Thoracic aorta (tissue), 2 donors: Measurements from ENCODE around the gene GIMAP2. TPM values are rescaled to one million over a fixed set of nuclear protein-coding genes. Genes with fewer than 3 reads are reported as not detected.

Experiments
- ATAC-seq: fragments of 150-250 bp; one replicate; pipeline ENCODE4 v1.8.0; 2017; ENCODE audit warnings: low read depth; ENCODE audit not compliant: insufficient number of reproducible peaks, low FRiP score
- DNase-seq: peaks from one replicate; pipeline ENCODE4 v3.0.0-alpha.2; 2020; ENCODE audit warnings: low spot score
- H3K27ac ChIP-seq, 2 donors: fragments of 200-600 bp; sonication (generic); 1 replicate in 1 of 2; 2 replicates in 1 of 2; pipeline ENCODE4 v1.5.1; 2016; ENCODE audit warnings: mild to moderate bottlenecking in 2 of 2, moderate library complexity in 2 of 2
- H3K27me3 ChIP-seq: fragments of 200-600 bp; sonication (generic); replicated peaks from 2 replicates; pipeline ENCODE4 v1.6.0; 2016; ENCODE audit warnings: mild to moderate bottlenecking; ENCODE audit not compliant: insufficient read depth
- H3K36me3 ChIP-seq: fragments of 200-600 bp; sonication (generic); one replicate; pipeline ENCODE4 v1.5.1; 2016
- H3K4me1 ChIP-seq, 2 donors: fragments of 200-600 bp; sonication (generic); 1 replicate in 1 of 2; 2 replicates in 1 of 2; pipeline versions ENCODE4 v1.5.1 to v1.6.0; 2016; ENCODE audit warnings: low read depth in 2 of 2, mild to moderate bottlenecking in 1 of 2; ENCODE audit not compliant: control insufficient read depth in 1 of 2
- H3K4me3 ChIP-seq: fragments of 200-600 bp; sonication (generic); 2 replicates; pipeline ENCODE4 v1.5.1; 2016; ENCODE audit warnings: mild to moderate bottlenecking
- H3K9me3 ChIP-seq: fragments of 200-600 bp; sonication (generic); 2 replicates; pipeline ENCODE4 v1.5.1; 2016
- total RNA-seq, 2 donors: library from RNA; depleted of rRNA; stranded (reverse); fragments of >200 nt; gene quantifications; one replicate each; pipeline versions ENCODE4 v1.1.0 to v1.2.3, GENCODE V29; 2016
- TF ChIP-seq, protein P1 (sequence below): fragments of 200-600 bp; sonication (generic); IDR thresholded peaks from one replicate; pipeline ENCODE4 v1.5.1; 2019; ENCODE audit warnings: antibody characterized with exemption

The GIMAP2 gene
- total RNA-seq, 2 donors from 2014 or later: 5.9 to 18.0 TPM

DNA sequence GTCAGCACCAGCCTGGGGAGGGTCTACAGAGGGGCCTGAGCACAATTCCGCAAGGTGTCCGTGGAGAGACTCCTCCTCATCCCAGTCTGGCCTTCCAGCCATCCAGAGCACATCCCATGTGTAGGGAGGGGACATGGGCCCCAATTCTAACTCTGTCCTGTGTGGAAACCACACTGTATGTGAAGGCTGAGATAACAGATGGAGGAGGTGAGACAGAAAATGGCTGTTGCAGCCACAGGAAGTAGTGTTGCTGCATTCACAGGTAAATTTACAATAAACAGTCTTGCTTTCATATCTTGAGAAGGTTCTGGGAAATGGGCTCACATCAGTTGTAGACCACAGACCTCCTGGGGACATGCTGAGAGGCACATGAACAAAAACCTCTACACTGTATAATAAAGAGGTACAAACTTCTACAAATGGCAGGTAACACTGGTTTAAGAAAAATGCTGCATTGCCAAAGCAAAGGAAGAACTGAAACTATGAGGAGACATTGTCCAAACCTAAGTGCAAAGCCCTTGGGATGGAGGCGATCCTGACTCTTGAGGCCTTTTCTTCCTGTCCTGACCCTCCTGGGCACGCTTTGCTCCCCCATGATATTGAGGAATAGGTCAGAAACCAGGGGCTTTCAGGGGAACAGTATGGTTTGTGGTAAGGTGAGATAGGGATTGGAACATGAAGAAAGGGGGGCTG is 21.6 kb upstream of the GIMAP2 start:
- no peak for ATAC-seq
- H3K27ac ChIP-seq: no peak overlapping the region
- H3K9me3 ChIP-seq: no peaks in the 10 kb centered on the region
- DNase-seq: no peak
- H3K4me3 ChIP-seq: no peak overlapping the region
- H3K27me3 ChIP-seq: no peaks in the 10 kb centered on the region
- TF ChIP-seq, protein P1, sequence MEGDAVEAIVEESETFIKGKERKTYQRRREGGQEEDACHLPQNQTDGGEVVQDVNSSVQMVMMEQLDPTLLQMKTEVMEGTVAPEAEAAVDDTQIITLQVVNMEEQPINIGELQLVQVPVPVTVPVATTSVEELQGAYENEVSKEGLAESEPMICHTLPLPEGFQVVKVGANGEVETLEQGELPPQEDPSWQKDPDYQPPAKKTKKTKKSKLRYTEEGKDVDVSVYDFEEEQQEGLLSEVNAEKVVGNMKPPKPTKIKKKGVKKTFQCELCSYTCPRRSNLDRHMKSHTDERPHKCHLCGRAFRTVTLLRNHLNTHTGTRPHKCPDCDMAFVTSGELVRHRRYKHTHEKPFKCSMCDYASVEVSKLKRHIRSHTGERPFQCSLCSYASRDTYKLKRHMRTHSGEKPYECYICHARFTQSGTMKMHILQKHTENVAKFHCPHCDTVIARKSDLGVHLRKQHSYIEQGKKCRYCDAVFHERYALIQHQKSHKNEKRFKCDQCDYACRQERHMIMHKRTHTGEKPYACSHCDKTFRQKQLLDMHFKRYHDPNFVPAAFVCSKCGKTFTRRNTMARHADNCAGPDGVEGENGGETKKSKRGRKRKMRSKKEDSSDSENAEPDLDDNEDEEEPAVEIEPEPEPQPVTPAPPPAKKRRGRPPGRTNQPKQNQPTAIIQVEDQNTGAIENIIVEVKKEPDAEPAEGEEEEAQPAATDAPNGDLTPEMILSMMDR: no peak
- H3K36me3 ChIP-seq: no peaks in the 10 kb centered on the region
- H3K4me1 ChIP-seq: no peaks in the 10 kb centered on the region

DNA sequence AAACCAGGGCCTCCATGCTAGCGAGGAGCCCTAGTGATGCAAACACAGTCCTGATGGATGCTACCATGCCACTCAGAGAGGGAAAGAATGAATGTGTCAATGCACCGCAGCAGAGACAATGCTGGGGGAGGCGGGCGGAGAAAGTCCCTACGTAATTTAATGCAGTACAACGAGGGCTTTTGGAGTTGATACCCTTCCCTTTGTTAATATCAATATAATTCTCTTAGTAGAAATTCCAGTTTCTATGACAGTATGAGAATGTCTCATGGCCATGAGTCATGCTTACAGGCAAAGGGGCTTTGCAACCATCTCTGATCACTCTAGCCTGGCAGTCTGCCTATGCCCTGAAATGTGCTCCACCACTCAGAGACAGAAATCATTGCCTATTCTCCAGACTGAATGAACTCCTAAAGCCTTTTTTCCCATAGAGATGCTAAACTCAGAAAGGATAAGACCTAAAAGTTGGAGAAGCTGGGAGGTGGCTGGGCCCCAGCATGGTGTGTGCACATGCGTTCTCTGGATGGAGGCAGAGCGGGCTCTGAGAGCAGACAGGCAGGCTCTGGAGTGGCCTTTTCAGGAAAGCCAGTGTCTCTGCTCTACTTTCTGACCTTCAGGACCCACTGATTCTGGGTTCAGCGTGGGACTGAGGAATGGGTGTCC is 20.3 kb upstream of the GIMAP2 start:
- TF ChIP-seq, protein P1: no peak
- Histone ChIP-seq H3K27ac (no peak overlapping the region), H3K36me3 (no peaks in the 10 kb centered on the region), H3K9me3 (no peaks in the 10 kb centered on the region), H3K27me3 (no peaks in the 10 kb centered on the region), H3K4me1 (no peaks in the 10 kb centered on the region), H3K4me3 (no peak overlapping the region)
- no peak for ATAC-seq
- no peak for DNase-seq

DNA sequence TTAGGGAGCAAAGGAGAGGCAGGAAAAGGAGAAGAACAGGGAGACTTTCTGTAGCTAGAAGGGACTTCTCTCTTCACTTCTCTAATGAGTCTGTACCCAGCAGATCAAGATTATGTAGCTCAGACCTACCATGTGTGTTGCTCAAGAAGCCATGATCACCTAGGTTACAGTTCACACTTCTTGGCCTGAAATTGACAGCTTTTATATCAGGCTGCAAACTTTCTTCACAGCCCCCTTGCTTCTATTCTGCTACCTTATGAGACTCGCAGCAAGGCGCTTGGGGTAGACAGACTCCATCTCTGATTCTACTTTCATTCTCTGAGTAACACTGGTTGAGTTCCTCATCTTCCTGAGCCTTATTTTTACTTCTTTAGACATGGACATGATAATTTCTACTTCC is 19.6 kb upstream of the GIMAP2 start:
- ATAC-seq: no peak
- TF ChIP-seq, protein P1: no peak
- Histone ChIP-seq H3K4me3 (no peak overlapping the region), H3K4me1 (no peaks in the 10 kb centered on the region), H3K27me3 (no peaks in the 10 kb centered on the region), H3K36me3 (no peaks in the 10 kb centered on the region), H3K27ac (no peak overlapping the region), H3K9me3 (no peaks in the 10 kb centered on the region)
- no peak for DNase-seq

DNA sequence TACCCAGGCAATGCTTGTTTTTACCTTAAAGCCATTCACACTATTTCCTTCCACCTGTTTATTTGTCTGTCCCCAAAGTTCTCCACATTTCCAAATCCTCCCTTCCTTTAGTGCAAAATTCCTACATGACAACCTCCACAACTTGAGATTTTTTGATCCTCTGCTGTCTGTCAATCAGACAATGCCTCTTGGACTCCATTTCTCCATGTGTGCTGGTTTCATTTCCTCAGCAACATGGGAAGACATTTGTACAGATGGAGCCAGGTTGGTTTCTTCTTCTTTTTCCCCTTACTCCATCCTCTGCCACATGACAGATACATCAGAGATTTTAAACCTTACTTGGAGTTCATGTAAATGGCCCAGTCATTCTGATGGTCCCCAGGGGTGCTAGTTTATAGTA is 19.1 kb upstream of the GIMAP2 start:
- Histone ChIP-seq H3K9me3 (no peaks in the 10 kb centered on the region), H3K4me3 (no peak overlapping the region), H3K36me3 (no peaks in the 10 kb centered on the region), H3K27me3 (no peaks in the 10 kb centered on the region), H3K4me1 (no peaks in the 10 kb centered on the region), H3K27ac (no peak overlapping the region)
- no peak for DNase-seq
- TF ChIP-seq, protein P1: no peak
- ATAC-seq: no peak

DNA sequence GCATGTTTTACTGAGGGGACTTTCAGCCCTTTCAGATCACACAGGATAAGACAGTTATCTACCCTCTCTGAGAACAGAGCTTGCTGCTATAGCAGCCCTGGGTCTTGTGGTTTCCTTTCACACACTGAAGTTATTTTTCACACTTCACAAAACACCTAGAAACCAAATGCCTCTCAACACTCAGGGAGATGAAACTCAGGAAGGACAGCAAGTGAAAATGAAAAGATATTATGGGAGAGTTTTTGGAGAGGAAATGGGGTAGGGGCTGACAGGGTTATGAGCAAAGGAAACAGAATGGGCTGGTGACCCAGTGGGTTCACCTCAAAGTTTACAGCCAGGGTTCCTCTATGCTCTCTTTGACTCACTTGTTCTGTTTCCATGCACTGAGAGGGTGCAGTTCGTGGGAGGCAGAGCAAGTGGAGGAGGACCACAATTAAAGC is 17.0 kb upstream of the GIMAP2 start:
- ATAC-seq: no peak
- DNase-seq: no peak

More for the DNA sequence above, 17.0 kb upstream of the GIMAP2 start:
- Histone ChIP-seq H3K27ac (no peak overlapping the region), H3K9me3 (no peaks in the 10 kb centered on the region), H3K4me3 (no peak overlapping the region), H3K36me3 (no peaks in the 10 kb centered on the region), H3K27me3 (no peaks in the 10 kb centered on the region), H3K4me1 (no peaks in the 10 kb centered on the region)
- TF ChIP-seq, protein P1: no peak
